Measurements from ENCODE around the gene ANXA2R.
"Not testable (repeated sequence)": the region's sequence is repeated elsewhere in the genome, so short reads cannot be mapped to it uniquely, and the experiment has no call there.

The ANXA2R gene

GRCh38 chr5:43033841-43034590, 6.1 kb downstream of the ANXA2R start:
- DNase-seq, result no peak

GRCh38 chr5:43027054-43027785, 12.9 kb downstream of the ANXA2R start:
- DNase-seq, result no peak

- not testable (repeated sequence) for DNase-seq
Measured at GRCh38 chr5:43025184-43025950, 14.8 kb downstream of the ANXA2R start.

GRCh38 chr5:43024217-43024616, 15.9 kb downstream of the ANXA2R start:
- DNase-seq, result no peak

GRCh38 chr5:43021151-43021550, 19.0 kb downstream of the ANXA2R start:
- DNase-seq, result no peak

- peak; percentile 72 for DNase-seq
Measured at GRCh38 chr5:43020399-43020746, 19.7 kb downstream of the ANXA2R start.

- peak; percentile 99 for DNase-seq
Measured at GRCh38 chr5:43019614-43020398, 20.3 kb downstream of the ANXA2R start.

- DNase-seq, result no peak
Measured at GRCh38 chr5:43019291-43019613, 20.9 kb downstream of the ANXA2R start.

- DNase-seq, result peak; percentile 59
Measured at GRCh38 chr5:43017428-43017815, 22.7 kb downstream of the ANXA2R start.

- DNase-seq, result no peak
Measured at GRCh38 chr5:43016217-43016779, 23.8 kb downstream of the ANXA2R start.

GRCh38 chr5:43014522-43014921, 25.6 kb downstream of the ANXA2R start:
- no peak for DNase-seq

GRCh38 chr5:43010935-43011315, 29.2 kb downstream of the ANXA2R start:
- DNase-seq, result no peak

GRCh38 chr5:43008363-43009153, 31.6 kb downstream of the ANXA2R start:
- peak; percentile 99 for DNase-seq

- peak; percentile 96 for DNase-seq
Measured at GRCh38 chr5:43007911-43008362, 32.2 kb downstream of the ANXA2R start.

GRCh38 chr5:43007246-43007910, 32.7 kb downstream of the ANXA2R start:
- DNase-seq, result peak; percentile 89

- no peak for DNase-seq
Measured at GRCh38 chr5:43006424-43007202, 33.5 kb downstream of the ANXA2R start.

- DNase-seq, result no peak
Measured at GRCh38 chr5:43005031-43005430, 35.1 kb downstream of the ANXA2R start.

GRCh38 chr5:43001748-43002147, 38.4 kb downstream of the ANXA2R start:
- DNase-seq, result peak; percentile 6

GRCh38 chr5:43000914-43001313, 39.2 kb downstream of the ANXA2R start:
- DNase-seq, result no peak

- DNase-seq, result no peak
Measured at GRCh38 chr5:43000111-43000840, 39.8 kb downstream of the ANXA2R start.
